Peyer's patch (tissue), 4 donors: ENCODE results near the gene TRIM31. TPM values are rescaled to one million over a fixed set of nuclear protein-coding genes. Genes with fewer than 3 reads are reported as not detected.

Experiments used
- DNase-seq, 3 donors: peaks; one replicate each; pipeline ENCODE4 v3.0.0-alpha.2; 2017 to 2019
- H3K27ac ChIP-seq, 4 donors: fragments of 200-600 bp; sonication (generic); one replicate each; pipeline ENCODE4 v1.5.1; 2016 to 2019
- H3K27me3 ChIP-seq, 2 donors: fragments of 200-600 bp; sonication (generic); one replicate each; pipeline ENCODE4 v1.5.1; 2019
- H3K36me3 ChIP-seq, 3 donors: fragments of 200-600 bp; sonication (generic); one replicate each; pipeline ENCODE4 v1.5.1; 2016 to 2019
- H3K4me1 ChIP-seq, 4 donors: fragments of 200-600 bp; sonication (generic); one replicate each; pipeline ENCODE4 v1.5.1; 2016 to 2019
- H3K4me3 ChIP-seq, 4 donors: fragments of 200-600 bp; sonication (generic); 1 replicate in 3 of 4; 2 replicates in 1 of 4; pipeline ENCODE4 v1.5.1; 2016 to 2019; ENCODE audit warnings: mild to moderate bottlenecking in 1 of 4
- H3K9me3 ChIP-seq, 4 donors: fragments of 200-600 bp; sonication (generic); one replicate each; pipeline ENCODE4 v1.5.1; 2016 to 2019; ENCODE audit warnings: mild to moderate bottlenecking in 1 of 4
- POLR2A ChIP-seq, 2 donors: fragments of 450-650 bp; IDR thresholded peaks; one replicate each; pipeline ENCODE4 v1.5.1; 2017; ENCODE audit warnings: antibody characterized with exemption in 2 of 2, mild to moderate bottlenecking in 2 of 2, moderate library complexity in 2 of 2
- total RNA-seq, 4 donors: library from RNA; depleted of rRNA; stranded (reverse); fragments of >200 nt; gene quantifications; one replicate each; pipeline ENCODE4 v1.1.0, GENCODE V29; 2016
- TF ChIP-seq, protein P1 (sequence below), 6 experiments: fragments of 450-650 bp in 4 of 6; fragments of 200-600 bp in 2 of 6; sonication (generic) in 1 of 6; IDR thresholded peaks; one replicate each; pipeline ENCODE4 v1.5.1; 2017 to 2019; ENCODE audit warnings: antibody characterized with exemption in 6 of 6, mild to moderate bottlenecking in 3 of 6, moderate library complexity in 1 of 6

Gene TRIM31
- total RNA-seq, 4 donors from 2014 or later, result 9.9 to 56.9 (median 42.0) TPM

DNA sequence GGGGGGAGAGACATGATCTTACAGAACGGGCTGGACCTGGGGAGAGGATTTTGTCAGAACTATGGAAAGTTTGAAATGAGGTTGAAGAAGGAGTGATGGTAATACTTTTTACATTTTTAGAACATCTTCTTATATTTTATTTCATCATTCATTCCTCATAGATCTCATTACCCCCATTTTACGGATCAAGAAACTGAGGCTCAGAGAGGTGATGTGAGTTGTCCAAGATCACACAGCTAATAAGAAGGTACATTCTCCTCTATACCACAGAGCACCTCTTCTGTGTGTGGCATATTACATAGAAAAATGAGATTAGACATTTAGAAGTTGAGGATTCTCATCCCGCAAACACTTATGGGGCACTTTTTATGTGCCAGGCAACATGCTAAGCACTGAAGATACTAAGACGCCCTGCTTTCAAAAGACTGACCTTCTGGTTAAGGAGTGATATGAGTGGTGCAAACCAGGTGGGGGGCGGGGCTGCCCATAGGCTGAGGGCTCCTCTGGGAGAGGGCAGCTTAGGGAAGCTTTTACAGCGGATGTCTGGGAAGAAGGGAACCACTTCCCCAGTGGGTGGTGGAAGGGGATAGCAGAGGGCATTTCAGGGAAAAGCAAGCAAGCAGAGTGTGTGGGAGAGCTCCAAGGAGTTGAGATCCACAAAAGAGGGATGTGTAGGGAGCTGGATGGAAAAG, 19.9 kb downstream of the TRIM31 start:
- Histone ChIP-seq H3K27ac (no peak overlapping the region), H3K27me3 (no peaks in the 10 kb centered on the region), H3K9me3 (no peaks in the 10 kb centered on the region), H3K4me1 (peaks cover 0 to 13% (median 0%) of the 10 kb centered on the region in 4 donors), H3K36me3 (no peaks in the 10 kb centered on the region), H3K4me3 (no peak overlapping the region)
- DNase-seq, result no peak
- TF ChIP-seq POLR2A (IDR thresholded peaks at IDR 0.05), result no peak
- TF ChIP-seq, protein P1, sequence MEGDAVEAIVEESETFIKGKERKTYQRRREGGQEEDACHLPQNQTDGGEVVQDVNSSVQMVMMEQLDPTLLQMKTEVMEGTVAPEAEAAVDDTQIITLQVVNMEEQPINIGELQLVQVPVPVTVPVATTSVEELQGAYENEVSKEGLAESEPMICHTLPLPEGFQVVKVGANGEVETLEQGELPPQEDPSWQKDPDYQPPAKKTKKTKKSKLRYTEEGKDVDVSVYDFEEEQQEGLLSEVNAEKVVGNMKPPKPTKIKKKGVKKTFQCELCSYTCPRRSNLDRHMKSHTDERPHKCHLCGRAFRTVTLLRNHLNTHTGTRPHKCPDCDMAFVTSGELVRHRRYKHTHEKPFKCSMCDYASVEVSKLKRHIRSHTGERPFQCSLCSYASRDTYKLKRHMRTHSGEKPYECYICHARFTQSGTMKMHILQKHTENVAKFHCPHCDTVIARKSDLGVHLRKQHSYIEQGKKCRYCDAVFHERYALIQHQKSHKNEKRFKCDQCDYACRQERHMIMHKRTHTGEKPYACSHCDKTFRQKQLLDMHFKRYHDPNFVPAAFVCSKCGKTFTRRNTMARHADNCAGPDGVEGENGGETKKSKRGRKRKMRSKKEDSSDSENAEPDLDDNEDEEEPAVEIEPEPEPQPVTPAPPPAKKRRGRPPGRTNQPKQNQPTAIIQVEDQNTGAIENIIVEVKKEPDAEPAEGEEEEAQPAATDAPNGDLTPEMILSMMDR (IDR thresholded peaks at IDR 0.05), result no peak

DNA sequence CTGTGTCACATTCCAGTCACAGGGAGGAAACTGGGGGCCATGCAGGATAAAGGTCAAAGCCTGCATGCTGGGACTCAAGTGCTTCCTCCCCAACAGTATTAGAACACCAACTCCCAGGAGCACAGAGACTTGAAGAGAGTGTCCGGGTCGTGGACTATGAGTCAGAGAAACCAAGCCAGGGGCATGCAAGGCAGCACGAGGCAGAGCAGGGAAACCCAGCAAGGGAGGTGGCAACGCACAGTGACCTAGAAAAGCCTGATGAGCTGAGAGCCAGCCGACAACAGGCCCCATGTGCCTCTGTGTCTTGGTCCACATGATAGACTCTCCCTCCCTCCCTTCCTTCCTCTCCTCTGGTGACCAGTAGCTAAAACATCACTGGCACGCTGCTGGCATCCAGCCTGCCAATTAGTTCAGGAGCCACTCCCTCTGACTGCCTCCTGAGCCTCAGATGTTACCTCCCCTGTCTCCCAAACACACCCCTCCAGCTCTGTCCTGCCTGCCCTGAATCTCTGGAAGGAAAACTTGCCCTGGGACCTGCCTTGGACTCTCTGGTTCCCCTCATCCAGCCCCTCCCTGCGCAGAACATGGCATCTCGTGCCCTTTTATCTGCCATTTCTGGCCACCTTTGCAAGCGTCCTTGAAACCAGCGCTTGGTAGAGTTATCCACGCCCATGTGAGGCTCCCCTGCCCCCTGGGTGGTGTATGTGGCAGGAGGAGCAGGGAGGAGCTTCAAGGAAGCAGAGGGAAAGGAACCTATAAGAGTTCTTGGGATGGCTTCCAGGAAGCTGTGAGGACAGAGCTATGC, 21.1 kb downstream of the TRIM31 start:
- no peak overlapping the region for H3K4me3 ChIP-seq
- DNase-seq, result peak in 2 of 3 donors; percentile 84
- no peaks in the 10 kb centered on the region for H3K36me3 ChIP-seq
- peak overlapping the region in 3 of 4 donors; percentile 13 to 92 (median 89) for H3K27ac ChIP-seq
- H3K27me3 ChIP-seq, result no peaks in the 10 kb centered on the region
- no peaks in the 10 kb centered on the region for H3K9me3 ChIP-seq
- peaks cover 0 to 12% (median 0%) of the 10 kb centered on the region in 4 donors for H3K4me1 ChIP-seq
- TF ChIP-seq, protein P1 (IDR thresholded peaks at IDR 0.05), result peak in 1 of 6 experiments; percentile 2
- peak in 1 of 2 donors; percentile 29 for TF ChIP-seq POLR2A (IDR thresholded peaks at IDR 0.05)

DNA sequence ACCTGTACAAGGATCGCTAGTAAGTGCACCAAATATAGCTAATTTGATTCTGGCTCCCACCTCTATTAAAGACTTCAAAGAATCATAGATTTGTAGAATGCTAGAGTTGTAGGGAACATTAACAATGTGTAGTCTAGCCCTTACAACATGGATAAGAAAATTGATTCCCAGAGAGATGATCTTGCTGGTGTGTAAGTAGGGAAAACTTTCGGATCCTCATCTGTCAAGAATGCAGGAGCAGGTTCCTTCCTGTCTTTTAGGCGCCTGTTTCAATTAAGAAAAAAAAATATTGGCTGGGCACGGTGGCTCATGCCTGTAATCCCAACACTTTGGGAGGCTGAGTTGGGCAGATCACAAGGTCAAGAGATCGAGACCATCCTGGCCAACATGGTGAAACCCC, 25.0 kb downstream of the TRIM31 start:
- DNase-seq, result no peak
- Histone ChIP-seq H3K36me3 (no peaks in the 10 kb centered on the region), H3K4me3 (no peak overlapping the region), H3K9me3 (no peaks in the 10 kb centered on the region), H3K27ac (no peak overlapping the region), H3K4me1 (peaks cover 0 to 8% (median 0%) of the 10 kb centered on the region in 4 donors), H3K27me3 (no peaks in the 10 kb centered on the region)
- TF ChIP-seq POLR2A (IDR thresholded peaks at IDR 0.05), result no peak
- TF ChIP-seq, protein P1 (IDR thresholded peaks at IDR 0.05), result no peak

DNA sequence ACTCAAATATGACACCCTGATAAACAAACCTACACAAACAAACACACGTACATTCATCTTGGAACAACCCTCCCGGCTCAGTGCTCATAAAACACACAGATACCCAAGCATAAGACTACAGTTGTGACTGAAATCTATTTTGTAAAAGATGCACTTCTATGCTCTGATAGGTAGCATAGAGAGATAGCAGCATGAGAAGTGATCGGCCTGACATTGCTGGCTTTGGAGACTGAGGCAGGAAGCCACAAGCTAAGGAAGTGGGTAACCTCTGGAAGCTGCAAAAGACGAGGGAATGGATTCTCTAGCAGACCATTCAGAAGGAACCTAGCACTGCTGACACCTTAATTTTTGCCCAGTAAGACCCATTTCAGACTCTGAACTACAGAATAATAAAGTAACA, 35.7 kb downstream of the TRIM31 start:
- TF ChIP-seq POLR2A (IDR thresholded peaks at IDR 0.05), result no peak
- Histone ChIP-seq H3K27me3 (peaks cover 0 to 20% of the 10 kb centered on the region in 2 donors), H3K4me3 (no peak overlapping the region), H3K9me3 (no peaks in the 10 kb centered on the region), H3K4me1 (peaks cover 4 to 18% (median 13%) of the 10 kb centered on the region in 4 donors), H3K36me3 (no peaks in the 10 kb centered on the region), H3K27ac (no peak overlapping the region)
- DNase-seq, result no peak

DNA sequence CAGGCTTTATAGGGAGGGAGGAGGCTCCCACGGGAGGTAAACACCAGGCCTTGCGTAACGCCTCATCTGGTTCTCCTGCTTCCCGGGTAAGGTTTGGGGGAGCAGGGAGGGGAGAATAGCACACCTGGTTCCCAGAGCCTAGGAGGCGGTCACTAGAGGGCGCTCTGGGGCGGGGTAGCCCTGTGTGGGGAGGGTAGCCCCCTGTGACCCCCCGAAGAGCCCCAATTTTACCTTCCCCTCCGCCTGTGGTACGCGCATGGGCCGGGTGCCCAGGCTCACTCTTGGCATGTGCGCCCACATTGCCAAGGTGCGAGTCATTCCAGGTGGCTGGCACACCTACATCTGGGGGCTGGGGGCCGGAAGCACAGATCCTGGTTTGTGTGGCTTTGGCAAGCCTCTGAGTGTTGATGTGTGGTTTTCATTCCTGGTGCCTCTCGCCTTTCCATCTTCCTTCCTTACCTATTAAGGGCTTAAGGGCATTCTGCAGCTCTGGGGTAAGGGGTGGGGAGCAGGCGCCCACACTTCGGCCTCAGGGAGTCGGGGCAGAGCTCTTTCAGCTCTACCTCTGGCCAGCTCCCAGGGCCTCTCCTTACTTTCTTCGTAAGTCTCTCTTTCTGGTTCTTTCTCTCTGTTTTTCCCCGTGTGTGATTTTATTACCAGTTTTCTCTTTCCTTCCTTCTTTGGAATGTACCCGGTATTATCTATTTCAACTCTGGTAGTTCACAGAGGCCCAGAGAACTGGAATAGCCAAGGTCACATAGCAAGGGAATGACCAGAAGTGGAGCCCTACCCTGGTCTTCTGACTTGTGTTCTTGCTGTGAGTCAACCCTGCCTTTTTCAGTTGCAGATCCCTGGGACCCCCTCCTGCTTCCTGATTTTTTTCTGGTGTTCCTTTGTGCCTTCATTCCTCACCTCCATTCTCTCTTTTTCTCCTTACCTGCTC, 36.8 kb downstream of the TRIM31 start:
- TF ChIP-seq, protein P1 (IDR thresholded peaks at IDR 0.05), result peak in 4 of 6 experiments; percentile 16 to 38 (median 28)
- TF ChIP-seq POLR2A (IDR thresholded peaks at IDR 0.05), result no peak
- peak overlapping the region in 2 of 4 donors; percentile 39 to 50 for H3K4me3 ChIP-seq
- DNase-seq, result peak in 1 of 3 donors; percentile 58
- H3K27ac ChIP-seq, result peak overlapping the region in 1 of 4 donors; percentile 3
- H3K36me3 ChIP-seq, result no peaks in the 10 kb centered on the region
- peaks cover 4 to 24% (median 13%) of the 10 kb centered on the region in 4 donors for H3K4me1 ChIP-seq
- peaks cover 0 to 23% of the 10 kb centered on the region in 2 donors for H3K27me3 ChIP-seq
- no peaks in the 10 kb centered on the region for H3K9me3 ChIP-seq
